IPS DF 6.9 (cell line): Measurements from ENCODE around the gene PTGDR2.

Experiments used
- DNase-seq: peaks from one replicate; pipeline ENCODE4 v3.0.0-alpha.2; 2013; ENCODE audit warnings: low read depth, low spot score
- H3K27ac ChIP-seq: one replicate; pipeline ENCODE4 v1.5.1; 2013; ENCODE audit warnings: low read length, control low read depth
- H3K27me3 ChIP-seq: 2 replicates; pipeline ENCODE4 v1.6.1; 2013; ENCODE audit warnings: mild to moderate bottlenecking, low read length; ENCODE audit not compliant: control insufficient read depth, insufficient read depth
- H3K36me3 ChIP-seq: 2 replicates; pipeline ENCODE4 v1.6.1; 2013; ENCODE audit warnings: low read length; ENCODE audit not compliant: control insufficient read depth, insufficient read depth
- H3K4me1 ChIP-seq: 2 replicates; pipeline ENCODE4 v1.6.1; 2013; ENCODE audit warnings: low read length; ENCODE audit not compliant: control insufficient read depth, insufficient read depth
- H3K4me3 ChIP-seq: 2 replicates; pipeline ENCODE4 v1.5.1; 2013; ENCODE audit warnings: mild to moderate bottlenecking, low read length
- H3K9me3 ChIP-seq: 2 replicates; pipeline ENCODE4 v1.6.1; 2013; ENCODE audit warnings: low read length, inconsistent platforms; ENCODE audit not compliant: control insufficient read depth, insufficient read depth
- WGBS: extraction: QIAGEN DNeasy Blood & Tissue Kit; methylation state at CpG from one replicate; pipeline ENCODE4 v1.1.7; 2013; ENCODE audit warnings: mixed read lengths, missing lambda C conversion rate; ENCODE audit not compliant: insufficient read length, insufficient coverage; 5-methylcytosine and 5-hydroxymethylcytosine counted together

PTGDR2 gene

GRCh38 chr11:60890696-60891095 lies 34.9 kb upstream of the PTGDR2 start:
- no peak for DNase-seq
- Histone ChIP-seq H3K4me1 (no peaks in the 10 kb centered on the region), H3K36me3 (peaks cover 6% of the 10 kb centered on the region; the same call in 1 of the 2 replicates), H3K9me3 (no peaks in the 10 kb centered on the region), H3K27me3 (no peaks in the 10 kb centered on the region), H3K4me3 (no peak overlapping the region), H3K27ac (no peak overlapping the region)
- WGBS, result no CpG with 5 or more reads among the region's 5 CpGs

GRCh38 chr11:60889869-60890311 lies 34.1 kb upstream of the PTGDR2 start:
- WGBS, result no CpG with 5 or more reads among the region's 6 CpGs
- no peaks in the 10 kb centered on the region for H3K9me3 ChIP-seq
- H3K27me3 ChIP-seq, result no peaks in the 10 kb centered on the region
- no peaks in the 10 kb centered on the region for H3K4me1 ChIP-seq
- peaks cover 4% of the 10 kb centered on the region; the same call in 1 of the 2 replicates for H3K36me3 ChIP-seq
- no peak for DNase-seq
- H3K4me3 ChIP-seq, result no peak overlapping the region
- H3K27ac ChIP-seq, result no peak overlapping the region

- peak; percentile 33 for DNase-seq
- no peaks in the 10 kb centered on the region for H3K27me3 ChIP-seq
- no peak overlapping the region for H3K27ac ChIP-seq
- H3K4me1 ChIP-seq, result no peaks in the 10 kb centered on the region
- H3K9me3 ChIP-seq, result no peaks in the 10 kb centered on the region
- WGBS, result no CpG with 5 or more reads among the region's 5 CpGs
- 0 out of 2 replicates have a peak, but pooled peaks cover 2% of the 10 kb centered on the region for H3K36me3 ChIP-seq
- no peak overlapping the region for H3K4me3 ChIP-seq
These were observed 31.8 kb upstream of the PTGDR2 start for GRCh38 chr11:60887556-60887955.

- DNase-seq, result no peak
- Histone ChIP-seq H3K4me1 (no peaks in the 10 kb centered on the region), H3K27me3 (no peaks in the 10 kb centered on the region), H3K4me3 (no peak overlapping the region), H3K36me3 (no peaks in the 10 kb centered on the region), H3K27ac (no peak overlapping the region), H3K9me3 (no peaks in the 10 kb centered on the region)
- WGBS, result no CpG with 5 or more reads among the region's 8 CpGs
These were observed 25.0 kb upstream of the PTGDR2 start for GRCh38 chr11:60880643-60881282.

GRCh38 chr11:60879971-60880588 lies 24.3 kb upstream of the PTGDR2 start:
- no peak overlapping the region for H3K4me3 ChIP-seq
- WGBS, result no CpG with 5 or more reads among the region's 5 CpGs

GRCh38 chr11:60879104-60879503 lies 23.4 kb upstream of the PTGDR2 start:
- no peaks in the 10 kb centered on the region for H3K9me3 ChIP-seq
- no peaks in the 10 kb centered on the region for H3K4me1 ChIP-seq
- H3K4me3 ChIP-seq, result no peak overlapping the region
- WGBS, result no CpG with 5 or more reads among the region's 1 CpG
- no peak for DNase-seq
- no peaks in the 10 kb centered on the region for H3K27me3 ChIP-seq
- H3K27ac ChIP-seq, result no peak overlapping the region
- H3K36me3 ChIP-seq, result no peaks in the 10 kb centered on the region

More at GRCh38 chr11:60879971-60880588, 24.3 kb upstream of the PTGDR2 start:
- DNase-seq, result no peak
- no peaks in the 10 kb centered on the region for H3K4me1 ChIP-seq
- no peak overlapping the region for H3K27ac ChIP-seq
- H3K9me3 ChIP-seq, result no peaks in the 10 kb centered on the region
- H3K27me3 ChIP-seq, result no peaks in the 10 kb centered on the region
- no peaks in the 10 kb centered on the region for H3K36me3 ChIP-seq

- WGBS, result no CpG with 5 or more reads among the region's 5 CpGs
- Histone ChIP-seq H3K4me3 (no peak overlapping the region), H3K27ac (no peak overlapping the region), H3K4me1 (no peaks in the 10 kb centered on the region), H3K9me3 (no peaks in the 10 kb centered on the region), H3K27me3 (no peaks in the 10 kb centered on the region), H3K36me3 (no peaks in the 10 kb centered on the region)
- DNase-seq, result no peak
These were observed 22.7 kb upstream of the PTGDR2 start for GRCh38 chr11:60878245-60879101.

- Histone ChIP-seq H3K9me3 (no peaks in the 10 kb centered on the region), H3K36me3 (no peaks in the 10 kb centered on the region), H3K4me3 (no peak overlapping the region), H3K27ac (no peak overlapping the region), H3K4me1 (no peaks in the 10 kb centered on the region; the same call in 1 of the 2 replicates), H3K27me3 (no peaks in the 10 kb centered on the region)
- no CpG with 5 or more reads among the region's 2 CpGs for WGBS
- DNase-seq, result no peak
These were observed 20.4 kb upstream of the PTGDR2 start for GRCh38 chr11:60876168-60876485.

GRCh38 chr11:60875366-60876167 lies 19.8 kb upstream of the PTGDR2 start:
- no peaks in the 10 kb centered on the region for H3K9me3 ChIP-seq
- H3K4me3 ChIP-seq, result no peak overlapping the region
- WGBS, result no CpG with 5 or more reads among the region's 7 CpGs
- H3K4me1 ChIP-seq, result no peaks in the 10 kb centered on the region; the same call in 1 of the 2 replicates
- no peak overlapping the region for H3K27ac ChIP-seq
- H3K27me3 ChIP-seq, result no peaks in the 10 kb centered on the region
- no peak for DNase-seq
- no peaks in the 10 kb centered on the region for H3K36me3 ChIP-seq
